Activated CD8-positive, alpha-beta T cell treated with anti-CD3 and anti-CD28 coated beads for 36 hours (primary cell): ENCODE measurements around the gene MAP1LC3B2. TPM values are rescaled to one million over a fixed set of nuclear protein-coding genes. Genes with fewer than 3 reads are reported as not detected.
A peak's percentile ranks its signal among the peaks of the same experiment; 100 is the strongest.

ENCODE experiments used
- ATAC-seq: fragments of 200-7000 bp; cut with Tn5 transposase; one replicate; pipeline ENCODE4 v1.10.0; 2021; ENCODE audit warnings: mild to moderate bottlenecking, moderate library complexity
- CTCF ChIA-PET: fragments of 350-600 bp; sonication (Branson Sonifier 250); formaldehyde crosslinking; loops from one replicate; lab custom pipeline; 2021; ENCODE audit warnings: antibody characterized with exemption; lab: Charles Lee
- POLR2A ChIA-PET: fragments of 350-600 bp; sonication (Branson Sonifier 250); formaldehyde crosslinking; loops from one replicate; lab custom pipeline; 2021; ENCODE audit warnings: antibody characterized with exemption; lab: Charles Lee
- DNase-seq: peaks from one replicate; pipeline ENCODE4 v3.0.0-alpha.2; 2020
- H3K27ac Mint-ChIP-seq: one replicate; pipeline ENCODE4 v1.8.0; 2021; ENCODE audit warnings: mild to moderate bottlenecking, mixed read lengths
- H3K27me3 Mint-ChIP-seq: one replicate; pipeline ENCODE4 v1.8.0; 2021; ENCODE audit warnings: mixed read lengths
- H3K36me3 Mint-ChIP-seq: one replicate; pipeline ENCODE4 v1.8.0; 2021; ENCODE audit warnings: low read depth, mixed read lengths
- H3K4me1 Mint-ChIP-seq: one replicate; pipeline ENCODE4 v1.8.0; 2021; ENCODE audit warnings: low read depth, mixed read lengths
- H3K4me3 Mint-ChIP-seq: one replicate; pipeline ENCODE4 v1.8.0; 2021; ENCODE audit warnings: mild to moderate bottlenecking, moderate library complexity, mixed read lengths
- H3K9me3 Mint-ChIP-seq: one replicate; pipeline ENCODE4 v1.8.0; 2021; ENCODE audit warnings: mixed read lengths
- CTCF ChIP-seq: fragments of 200-600 bp; IDR thresholded peaks from one replicate; pipeline ENCODE4 v1.8.0; 2022; ENCODE audit warnings: antibody characterized with exemption, mild to moderate bottlenecking
- intact Hi-C: fragments of 100-400 bp; cut with micrococcal nuclease; formaldehyde crosslinking; loops from one replicate; pipeline ENCODE4 v1.10.0; 2022
- total RNA-seq, 2 experiments: library from RNA; stranded (reverse); gene quantifications; one replicate each; pipeline ENCODE4 v1.2.3, GENCODE V29; 2021

MAP1LC3B2 gene
- total RNA-seq, 2 experiments from 2014 or later = 1.9 to 3.1 TPM

GRCh38 chr12:116520225-116520760 lies 38.9 kb upstream of the MAP1LC3B2 start:
- ATAC-seq = no peak
- DNase-seq = no peak
- H3K36me3 Mint-ChIP-seq = no peaks in the 10 kb centered on the region
- no peak for TF ChIP-seq CTCF
- H3K9me3 Mint-ChIP-seq = no peaks in the 10 kb centered on the region
- no peak overlapping the region for H3K27ac Mint-ChIP-seq
- H3K4me1 Mint-ChIP-seq = peaks cover 8% of the 10 kb centered on the region
- POLR2A ChIA-PET = interaction anchor here (0.7 kb wide), 1 partner anchor 14 kb away, joined by 3 read pairs; no protein-coding TSS in a partner anchor
- H3K4me3 Mint-ChIP-seq = no peak overlapping the region
- H3K27me3 Mint-ChIP-seq = peaks cover under 1% of the 10 kb centered on the region
- CTCF ChIA-PET = no interaction called here
- intact Hi-C loops = no loop called here

- Mint-ChIP-seq H3K36me3 (no peaks in the 10 kb centered on the region), H3K4me1 (peaks cover 8% of the 10 kb centered on the region), H3K4me3 (no peak overlapping the region), H3K27me3 (peaks cover 2% of the 10 kb centered on the region), H3K27ac (no peak overlapping the region), H3K9me3 (no peaks in the 10 kb centered on the region)
- POLR2A ChIA-PET = no interaction called here
- TF ChIP-seq CTCF = no peak
- intact Hi-C loops = no loop called here
- CTCF ChIA-PET = no interaction called here
- DNase-seq = peak; percentile 48
- ATAC-seq = no peak
Observed at GRCh38 chr12:116520801-116521471, 38.2 kb upstream of the MAP1LC3B2 start.

- intact Hi-C loops = no loop called here
- no peaks in the 10 kb centered on the region for H3K9me3 Mint-ChIP-seq
- H3K4me1 Mint-ChIP-seq = peaks cover 8% of the 10 kb centered on the region
- H3K27ac Mint-ChIP-seq = no peak overlapping the region
- H3K4me3 Mint-ChIP-seq = no peak overlapping the region
- CTCF ChIA-PET = no interaction called here
- peaks cover 2% of the 10 kb centered on the region for H3K27me3 Mint-ChIP-seq
- no peak for ATAC-seq
- POLR2A ChIA-PET = no interaction called here
- no peak for TF ChIP-seq CTCF
- DNase-seq = no peak
- no peaks in the 10 kb centered on the region for H3K36me3 Mint-ChIP-seq
Observed at GRCh38 chr12:116524311-116524710, 34.9 kb upstream of the MAP1LC3B2 start.

GRCh38 chr12:116524964-116525379 lies 34.2 kb upstream of the MAP1LC3B2 start:
- no peak for TF ChIP-seq CTCF
- H3K4me3 Mint-ChIP-seq = no peak overlapping the region
- DNase-seq (no peak), ATAC-seq (no peak)
- ChIA-PET CTCF (no interaction called here), POLR2A (no interaction called here)
- peaks cover 2% of the 10 kb centered on the region for H3K27me3 Mint-ChIP-seq
- no peaks in the 10 kb centered on the region for H3K9me3 Mint-ChIP-seq
- intact Hi-C loops = no loop called here
- no peaks in the 10 kb centered on the region for H3K36me3 Mint-ChIP-seq
- no peak overlapping the region for H3K27ac Mint-ChIP-seq
- H3K4me1 Mint-ChIP-seq = peaks cover 8% of the 10 kb centered on the region

GRCh38 chr12:116525418-116526001 lies 33.7 kb upstream of the MAP1LC3B2 start:
- intact Hi-C loops = no loop called here

More at GRCh38 chr12:116525418-116526001, 33.7 kb upstream of the MAP1LC3B2 start:
- no peak overlapping the region for H3K4me3 Mint-ChIP-seq
- no peak overlapping the region for H3K27ac Mint-ChIP-seq
- no peaks in the 10 kb centered on the region for H3K36me3 Mint-ChIP-seq
- TF ChIP-seq CTCF = no peak
- POLR2A ChIA-PET = interaction anchor here (0.6 kb wide), 1 partner anchor 15 kb away, joined by 3 read pairs; no protein-coding TSS in a partner anchor
- peaks cover 8% of the 10 kb centered on the region for H3K4me1 Mint-ChIP-seq
- CTCF ChIA-PET = no interaction called here
- H3K9me3 Mint-ChIP-seq = no peaks in the 10 kb centered on the region
- ATAC-seq = no peak
- no peak for DNase-seq
- H3K27me3 Mint-ChIP-seq = peaks cover 2% of the 10 kb centered on the region
